HG02642 (cell line): ENCODE data around the gene C9orf153.

Experiments
- ATAC-seq: cut with Tn5 transposase; IDR thresholded peaks from one replicate; pipeline ENCODE4 v1.9.1; 2021; ENCODE audit warnings: mild to moderate bottlenecking; ENCODE audit not compliant: unreplicated experiment, poor library complexity

C9orf153 gene

GRCh38 chr9:86274821-86275643, 15.6 kb upstream of the C9orf153 start:
- ATAC-seq = no peak

- ATAC-seq = no peak
Measured at GRCh38 chr9:86272221-86272620, 12.8 kb upstream of the C9orf153 start.

- ATAC-seq = no peak
Measured at GRCh38 chr9:86263876-86264275, 4.4 kb upstream of the C9orf153 start.

- no peak for ATAC-seq
Measured at GRCh38 chr9:86262492-86262891, 3.0 kb upstream of the C9orf153 start.

GRCh38 chr9:86257391-86257790, 2.1 kb downstream of the C9orf153 start:
- ATAC-seq = no peak

GRCh38 chr9:86256653-86257052, 2.8 kb downstream of the C9orf153 start:
- ATAC-seq = no peak

GRCh38 chr9:86253577-86253976, 5.9 kb downstream of the C9orf153 start:
- ATAC-seq = no peak

GRCh38 chr9:86252870-86253269, 6.6 kb downstream of the C9orf153 start:
- no peak for ATAC-seq

GRCh38 chr9:86250123-86250522, 9.3 kb downstream of the C9orf153 start:
- ATAC-seq = no peak

GRCh38 chr9:86248746-86249145, 10.7 kb downstream of the C9orf153 start:
- ATAC-seq = no peak

GRCh38 chr9:86246752-86247161, 12.7 kb downstream of the C9orf153 start:
- peak; percentile 90 for ATAC-seq

- no peak for ATAC-seq
Measured at GRCh38 chr9:86242071-86242470, 17.4 kb downstream of the C9orf153 start.

- no peak for ATAC-seq
Measured at GRCh38 chr9:86241216-86241615, 18.2 kb downstream of the C9orf153 start.

GRCh38 chr9:86238861-86239770, 20.3 kb downstream of the C9orf153 start:
- ATAC-seq = no peak

- no peak for ATAC-seq
Measured at GRCh38 chr9:86230858-86231257, 28.6 kb downstream of the C9orf153 start.

- ATAC-seq = no peak
Measured at GRCh38 chr9:86222667-86223066, 36.8 kb downstream of the C9orf153 start.

GRCh38 chr9:86219606-86220005, 39.9 kb downstream of the C9orf153 start:
- no peak for ATAC-seq

- ATAC-seq = no peak
Measured at GRCh38 chr9:86217076-86217755, 42.2 kb downstream of the C9orf153 start.

GRCh38 chr9:86207193-86207592, 52.3 kb downstream of the C9orf153 start:
- no peak for ATAC-seq

- ATAC-seq = no peak
Measured at GRCh38 chr9:86202338-86202882, 57.0 kb downstream of the C9orf153 start.
